Suprapubic skin (tissue), 4 donors: ENCODE measurements around the gene DGKQ. TPM values are rescaled to one million over a fixed set of nuclear protein-coding genes. Genes with fewer than 3 reads are reported as not detected.

Experiments used
- DNase-seq, 2 donors: peaks; one replicate each; pipeline ENCODE4 v3.0.0-alpha.2; 2019; ENCODE audit warnings: low spot score in 2 of 2
- H3K27ac ChIP-seq: fragments of 200-600 bp; sonication (generic); one replicate; pipeline ENCODE4 v1.5.1; 2019
- H3K27me3 ChIP-seq: fragments of 200-600 bp; sonication (generic); one replicate; pipeline ENCODE4 v1.5.1; 2019
- H3K36me3 ChIP-seq: fragments of 200-600 bp; sonication (generic); one replicate; pipeline ENCODE4 v1.5.1; 2019
- H3K4me1 ChIP-seq: fragments of 200-600 bp; sonication (generic); one replicate; pipeline ENCODE4 v1.5.1; 2019
- H3K4me3 ChIP-seq: fragments of 200-600 bp; sonication (generic); one replicate; pipeline ENCODE4 v1.5.1; 2019; ENCODE audit warnings: mild to moderate bottlenecking
- H3K9me3 ChIP-seq: fragments of 200-600 bp; sonication (generic); one replicate; pipeline ENCODE4 v1.5.1; 2019
- EP300 ChIP-seq: sonication (generic); formaldehyde crosslinking; IDR thresholded peaks from one replicate; pipeline ENCODE4 v1.6.1; 2017; ENCODE audit warnings: antibody characterized with exemption
- POLR2A ChIP-seq, 2 donors: fragments of 450-650 bp; IDR thresholded peaks; one replicate each; pipeline ENCODE4 v1.6.1; 2017; ENCODE audit warnings: antibody characterized with exemption in 2 of 2, mild to moderate bottlenecking in 2 of 2, moderate library complexity in 2 of 2
- POLR2AphosphoS5 ChIP-seq, 3 donors: sonication (generic); formaldehyde crosslinking; IDR thresholded peaks; one replicate each; pipeline ENCODE4 v1.6.1; 2017; ENCODE audit warnings: antibody characterized with exemption in 3 of 3
- WGBS: methylation state at CpG from one replicate; pipeline ENCODE4 v1.1.5; 2018; 5-methylcytosine and 5-hydroxymethylcytosine counted together
- total RNA-seq, 4 donors: library from RNA; depleted of rRNA; stranded (reverse); fragments of >200 nt; gene quantifications; one replicate each; pipeline ENCODE4 v1.1.0, GENCODE V29; 2016
- TF ChIP-seq, protein P1 (sequence below), 2 donors: fragments of 200-600 bp in 1 of 2; fragments of 450-650 bp in 1 of 2; sonication (generic) in 1 of 2; IDR thresholded peaks; one replicate each; pipeline ENCODE4 v1.5.1; 2016 to 2019; ENCODE audit warnings: antibody characterized with exemption in 2 of 2, mild to moderate bottlenecking in 1 of 2, moderate library complexity in 1 of 2

Gene DGKQ
- total RNA-seq, 4 donors from 2014 or later = 19.5 to 27.6 (median 23.8) TPM

DNA sequence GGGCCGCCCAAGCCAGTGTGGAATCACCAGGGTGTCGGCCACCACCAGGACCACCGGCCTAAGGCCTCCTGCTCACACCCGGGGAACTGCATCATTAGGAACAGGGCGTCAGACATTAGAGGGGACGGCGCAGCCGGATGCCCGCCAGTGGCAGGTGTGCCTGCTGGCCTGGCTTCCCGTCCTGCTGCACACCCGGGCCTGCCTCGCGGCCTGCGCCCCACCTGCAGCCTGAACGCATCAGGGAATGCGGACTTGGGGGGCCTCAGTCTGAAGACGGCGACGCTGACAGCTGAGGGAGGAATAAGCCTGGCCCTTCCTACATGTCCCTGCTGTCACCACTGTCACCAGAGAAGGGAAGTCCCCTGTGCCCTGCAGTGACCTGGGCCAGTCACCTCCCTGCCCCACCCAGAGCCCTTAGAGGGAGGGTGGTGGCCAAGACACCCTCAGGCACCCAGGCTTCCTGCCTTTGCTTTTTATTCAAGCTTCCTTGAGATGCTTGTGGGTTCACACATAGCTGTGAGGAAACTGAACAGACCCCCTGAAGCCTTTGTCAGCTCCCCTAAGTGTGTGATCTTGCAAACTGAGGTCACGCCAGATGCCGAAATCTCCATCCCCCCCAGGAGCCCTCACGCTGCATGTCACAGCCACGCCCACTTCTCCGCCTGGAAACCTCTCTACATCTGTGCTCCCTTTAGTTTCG is 3.2 kb downstream of the DGKQ start:
- Histone ChIP-seq H3K27ac (no peak overlapping the region), H3K4me3 (no peak overlapping the region), H3K9me3 (no peaks in the 10 kb centered on the region), H3K4me1 (peaks cover 35% of the 10 kb centered on the region), H3K36me3 (peaks cover 20% of the 10 kb centered on the region), H3K27me3 (no peaks in the 10 kb centered on the region)
- TF ChIP-seq EP300 (no peak), POLR2AphosphoS5 (IDR thresholded peaks at IDR 0.05) (no peak), POLR2A (IDR thresholded peaks at IDR 0.05) (no peak)
- TF ChIP-seq, protein P1, sequence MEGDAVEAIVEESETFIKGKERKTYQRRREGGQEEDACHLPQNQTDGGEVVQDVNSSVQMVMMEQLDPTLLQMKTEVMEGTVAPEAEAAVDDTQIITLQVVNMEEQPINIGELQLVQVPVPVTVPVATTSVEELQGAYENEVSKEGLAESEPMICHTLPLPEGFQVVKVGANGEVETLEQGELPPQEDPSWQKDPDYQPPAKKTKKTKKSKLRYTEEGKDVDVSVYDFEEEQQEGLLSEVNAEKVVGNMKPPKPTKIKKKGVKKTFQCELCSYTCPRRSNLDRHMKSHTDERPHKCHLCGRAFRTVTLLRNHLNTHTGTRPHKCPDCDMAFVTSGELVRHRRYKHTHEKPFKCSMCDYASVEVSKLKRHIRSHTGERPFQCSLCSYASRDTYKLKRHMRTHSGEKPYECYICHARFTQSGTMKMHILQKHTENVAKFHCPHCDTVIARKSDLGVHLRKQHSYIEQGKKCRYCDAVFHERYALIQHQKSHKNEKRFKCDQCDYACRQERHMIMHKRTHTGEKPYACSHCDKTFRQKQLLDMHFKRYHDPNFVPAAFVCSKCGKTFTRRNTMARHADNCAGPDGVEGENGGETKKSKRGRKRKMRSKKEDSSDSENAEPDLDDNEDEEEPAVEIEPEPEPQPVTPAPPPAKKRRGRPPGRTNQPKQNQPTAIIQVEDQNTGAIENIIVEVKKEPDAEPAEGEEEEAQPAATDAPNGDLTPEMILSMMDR (IDR thresholded peaks at IDR 0.05) = no peak
- 78% methylated on average over 14 of the region's 25 CpGs for WGBS
- no peak for DNase-seq

DNA sequence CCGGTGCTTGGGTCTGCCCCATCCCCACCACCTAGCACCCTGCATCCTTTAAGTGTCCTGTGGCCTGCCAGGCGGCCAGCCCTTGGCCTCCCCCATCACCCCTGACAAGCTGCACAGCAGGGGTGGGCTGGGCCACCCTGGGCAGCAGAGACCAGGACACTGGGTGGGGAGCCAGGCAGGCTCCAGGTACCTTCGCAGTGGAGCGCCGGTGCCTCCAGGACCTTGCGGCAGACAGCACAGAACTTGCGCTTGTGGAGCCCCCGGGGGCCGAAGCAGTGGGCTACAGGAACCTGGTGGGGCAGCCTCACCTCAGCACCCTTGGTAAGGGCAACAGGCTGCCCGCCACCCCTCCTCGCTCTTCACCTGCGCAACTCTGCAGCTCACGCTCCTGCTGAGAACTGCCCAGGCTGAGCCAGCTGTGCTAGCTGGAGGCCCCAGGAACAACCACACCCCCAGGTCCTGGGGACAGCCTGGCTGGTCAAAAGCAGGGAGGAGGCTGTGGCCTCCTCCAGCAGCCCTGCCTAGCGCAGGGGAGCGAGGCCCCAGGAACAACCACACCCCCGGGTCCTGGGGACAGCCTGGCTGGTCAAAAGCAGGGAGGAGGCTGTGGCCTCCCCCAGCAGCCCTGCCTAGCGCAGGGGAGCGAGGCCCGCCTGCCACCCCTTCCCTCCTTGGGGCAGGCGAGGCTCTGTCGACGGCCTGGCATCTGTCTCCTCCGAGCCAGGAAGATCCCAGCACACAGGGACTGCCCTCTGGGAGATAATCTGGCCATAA is 4.6 kb downstream of the DGKQ start:
- no peak overlapping the region for H3K4me3 ChIP-seq
- peaks cover 25% of the 10 kb centered on the region for H3K36me3 ChIP-seq
- WGBS = 90% methylated on average over 6 of the region's 23 CpGs
- no peak overlapping the region for H3K27ac ChIP-seq
- no peaks in the 10 kb centered on the region for H3K27me3 ChIP-seq
- no peak for DNase-seq
- H3K9me3 ChIP-seq = no peaks in the 10 kb centered on the region
- H3K4me1 ChIP-seq = peaks cover 32% of the 10 kb centered on the region
- TF ChIP-seq, protein P1 (IDR thresholded peaks at IDR 0.05) = no peak
- TF ChIP-seq POLR2A (IDR thresholded peaks at IDR 0.05) = no peak

DNA sequence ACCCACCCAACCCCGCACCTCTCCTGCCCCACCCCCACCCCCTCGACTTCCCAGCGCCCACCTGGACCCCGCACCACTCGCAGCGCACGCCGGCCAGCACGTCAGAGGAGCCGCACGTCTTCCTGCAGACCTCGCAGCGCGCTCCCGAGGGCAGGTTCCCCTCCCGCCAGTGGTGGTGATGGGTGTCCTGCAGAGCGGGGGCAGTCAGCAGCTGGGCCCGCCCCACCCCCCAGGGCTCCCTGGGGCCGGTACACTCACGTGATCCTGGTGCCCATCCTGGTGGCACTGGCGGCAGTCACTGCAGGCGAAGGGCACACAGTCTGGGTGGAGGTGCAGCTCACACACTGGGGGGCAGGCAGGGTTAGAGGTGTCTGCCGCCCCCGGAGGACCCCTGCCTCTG is 5.1 kb downstream of the DGKQ start:
- WGBS = no CpG with 5 or more reads among the region's 24 CpGs
- H3K36me3 ChIP-seq = peaks cover 25% of the 10 kb centered on the region
- no peak overlapping the region for H3K4me3 ChIP-seq
- H3K27ac ChIP-seq = no peak overlapping the region
- no peak for DNase-seq
- no peak for TF ChIP-seq POLR2A (IDR thresholded peaks at IDR 0.05)
- no peaks in the 10 kb centered on the region for H3K9me3 ChIP-seq
- peaks cover 29% of the 10 kb centered on the region for H3K4me1 ChIP-seq
- H3K27me3 ChIP-seq = no peaks in the 10 kb centered on the region

DNA sequence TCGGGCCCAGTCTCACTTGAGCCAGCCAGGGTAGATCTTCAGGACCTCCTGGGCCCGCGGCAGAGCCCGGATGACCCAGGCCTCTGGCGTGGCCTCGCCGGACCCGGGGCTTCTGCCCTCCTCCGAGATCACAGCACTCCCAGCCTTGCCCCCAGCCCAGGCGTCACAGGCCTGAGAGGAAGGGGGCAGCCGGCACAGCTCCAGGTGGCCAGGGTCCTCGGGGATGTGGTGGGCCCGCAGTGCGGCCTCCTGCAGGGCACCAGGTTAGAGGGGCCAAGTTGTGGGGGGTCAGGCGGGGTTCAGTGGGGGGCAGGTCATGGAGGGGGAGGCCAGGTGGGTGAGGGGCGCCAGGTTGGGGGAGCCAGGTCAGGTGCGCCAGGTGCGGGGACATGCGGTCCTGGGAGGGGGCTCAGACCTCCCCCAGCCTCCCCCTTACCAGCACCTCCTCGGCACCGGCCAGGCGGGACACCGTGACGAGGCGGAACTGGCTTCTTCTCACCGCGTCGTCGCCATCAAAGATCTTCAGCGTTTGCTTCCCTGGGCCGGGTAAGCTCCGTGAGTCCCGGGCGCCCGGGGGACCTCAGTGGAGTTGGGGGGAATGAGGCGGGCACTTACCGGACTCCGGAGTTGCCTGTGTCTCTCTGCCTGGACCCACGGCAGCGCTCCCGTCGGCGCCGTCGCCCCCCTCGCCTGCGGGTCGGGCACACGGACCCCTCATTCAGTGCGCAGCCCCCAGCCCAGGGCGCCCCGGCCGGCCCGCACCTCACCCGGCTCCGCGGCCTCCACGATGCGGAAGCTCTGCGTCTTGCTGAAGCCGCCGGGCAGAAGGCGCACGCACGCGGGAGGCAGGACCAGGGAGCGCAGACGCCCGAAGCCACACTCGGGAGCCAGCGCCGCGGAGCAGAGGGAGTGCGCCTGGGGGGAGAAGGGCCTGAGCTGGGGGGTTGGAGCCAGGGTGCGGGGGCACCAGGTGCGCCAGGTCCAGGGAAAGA is 6.0 kb downstream of the DGKQ start:
- H3K27ac ChIP-seq = no peak overlapping the region
- H3K4me1 ChIP-seq = peaks cover 25% of the 10 kb centered on the region
- WGBS = 59% methylated on average over 14 of the region's 76 CpGs
- no peak overlapping the region for H3K4me3 ChIP-seq
- H3K36me3 ChIP-seq = peaks cover 28% of the 10 kb centered on the region
- TF ChIP-seq, protein P1 (IDR thresholded peaks at IDR 0.05) = no peak
- no peak for TF ChIP-seq POLR2A (IDR thresholded peaks at IDR 0.05)
- no peak for TF ChIP-seq EP300
- no peak for TF ChIP-seq POLR2AphosphoS5 (IDR thresholded peaks at IDR 0.05)
- no peak for DNase-seq
- H3K9me3 ChIP-seq = no peaks in the 10 kb centered on the region
- no peaks in the 10 kb centered on the region for H3K27me3 ChIP-seq

DNA sequence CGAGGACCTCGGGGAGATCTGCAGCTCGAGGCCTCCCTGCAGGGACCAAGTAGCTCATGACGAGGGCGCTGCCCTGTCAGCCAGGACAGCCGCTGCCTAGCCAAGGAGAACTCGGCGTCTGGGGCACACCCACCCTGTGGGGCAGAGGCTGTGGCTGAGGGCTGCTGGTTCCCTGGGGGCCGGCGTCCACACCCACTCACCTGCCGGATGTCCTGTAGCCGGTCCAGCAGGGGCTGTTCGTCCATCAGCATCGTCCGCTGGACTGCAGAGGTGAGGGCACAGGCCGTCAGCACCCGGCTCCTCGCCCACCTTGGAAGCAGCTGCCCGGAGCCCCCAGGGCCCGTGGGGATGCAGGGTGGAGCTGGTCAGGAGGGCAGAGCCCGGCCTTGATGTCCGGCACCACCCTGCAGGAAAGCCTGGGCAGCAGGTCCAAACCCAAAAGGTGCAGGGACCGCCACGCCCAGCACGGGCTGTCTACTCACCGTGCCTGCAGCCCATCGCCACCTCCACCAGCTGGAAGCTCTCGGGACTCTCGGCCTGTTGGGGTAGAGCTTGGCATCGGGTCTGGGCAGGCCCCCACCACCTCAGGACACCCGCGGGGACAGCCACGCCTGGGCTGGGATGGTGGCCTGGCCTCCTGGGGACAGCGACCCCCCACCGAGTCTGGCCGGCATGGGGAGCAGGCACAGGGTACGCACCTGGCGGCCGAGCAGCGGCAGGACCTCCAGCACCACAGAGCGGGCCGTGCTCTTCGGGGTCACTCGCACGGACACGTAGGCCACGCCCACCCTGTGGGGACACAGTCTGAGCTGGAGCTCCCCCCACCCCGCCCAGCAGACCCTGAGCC is 6.9 kb downstream of the DGKQ start:
- H3K4me1 ChIP-seq = peaks cover 24% of the 10 kb centered on the region
- 94% methylated on average over 8 of the region's 48 CpGs for WGBS
- TF ChIP-seq, protein P1 (IDR thresholded peaks at IDR 0.05) = no peak
- TF ChIP-seq EP300 = no peak
- DNase-seq = no peak
- peaks cover 37% of the 10 kb centered on the region for H3K36me3 ChIP-seq
- no peak overlapping the region for H3K4me3 ChIP-seq
- H3K27ac ChIP-seq = no peak overlapping the region
- H3K9me3 ChIP-seq = no peaks in the 10 kb centered on the region
- H3K27me3 ChIP-seq = no peaks in the 10 kb centered on the region
